Fibroblast of mammary gland (primary cell): Measurements from ENCODE around the gene DTNBP1.
"Not testable (repeated sequence)": the region's sequence is repeated elsewhere in the genome, so short reads cannot be mapped to it uniquely, and the experiment has no call there.

Source experiments
- DNase-seq: peaks from one replicate; pipeline ENCODE4 v3.0.0-alpha.2; 2010; ENCODE audit warnings: low read depth
- H3K4me3 ChIP-seq: 2 replicates; pipeline ENCODE4 v1.5.1; 2011; ENCODE audit warnings: low read depth, mild to moderate bottlenecking, low read length, moderate library complexity; ENCODE audit not compliant: control insufficient read depth
- CTCF ChIP-seq: conservative IDR thresholded peaks from 2 replicates; pipeline ENCODE4 v1.5.1; 2011; ENCODE audit warnings: low read depth, low read length, inconsistent platforms; ENCODE audit not compliant: control insufficient read depth, insufficient read depth

The DTNBP1 gene

GRCh38 chr6:15657290-15657689 is 5.5 kb downstream of the DTNBP1 start:
- no peak overlapping the region for H3K4me3 ChIP-seq
- no peak for DNase-seq
- no peak for TF ChIP-seq CTCF

- DNase-seq: no peak
- no peak for TF ChIP-seq CTCF
- H3K4me3 ChIP-seq: no peak overlapping the region
Measured at GRCh38 chr6:15656145-15656544, 6.7 kb downstream of the DTNBP1 start.

GRCh38 chr6:15654250-15654649 is 8.6 kb downstream of the DTNBP1 start:
- no peak for DNase-seq
- no peak overlapping the region for H3K4me3 ChIP-seq
- no peak for TF ChIP-seq CTCF

GRCh38 chr6:15653581-15653980 is 9.2 kb downstream of the DTNBP1 start:
- H3K4me3 ChIP-seq: no peak overlapping the region
- DNase-seq: no peak
- TF ChIP-seq CTCF: no peak

DNA sequence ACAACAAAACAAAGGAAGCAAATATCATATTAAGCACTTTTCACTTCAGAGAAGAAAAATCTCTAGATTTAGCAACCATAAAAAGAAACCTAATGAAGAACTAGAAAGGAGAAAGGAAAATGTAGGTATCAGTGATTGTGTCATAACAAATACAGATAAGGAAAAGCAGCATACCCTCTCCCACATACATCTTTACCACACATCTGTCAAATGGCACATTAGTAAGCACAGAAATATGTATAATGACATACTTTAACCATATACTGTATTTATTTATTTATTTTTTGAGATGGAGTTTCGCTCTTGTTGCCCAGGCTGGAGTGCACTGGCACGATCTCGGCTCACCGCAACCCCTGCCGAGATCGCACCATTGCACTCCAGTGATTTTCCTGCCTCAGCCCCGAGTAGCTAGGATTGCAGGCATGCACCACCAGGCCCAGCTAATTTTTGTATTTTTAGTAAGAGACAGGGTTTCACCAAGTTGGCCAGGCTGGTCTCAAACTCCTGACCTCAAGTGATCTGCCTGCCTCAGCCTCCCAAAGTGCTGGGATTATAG is 12.7 kb downstream of the DTNBP1 start:
- not testable (repeated sequence) for DNase-seq, H3K4me3 ChIP-seq

GRCh38 chr6:15644904-15645303 is 17.9 kb downstream of the DTNBP1 start:
- no peak overlapping the region for H3K4me3 ChIP-seq
- DNase-seq: no peak
- no peak for TF ChIP-seq CTCF

DNA sequence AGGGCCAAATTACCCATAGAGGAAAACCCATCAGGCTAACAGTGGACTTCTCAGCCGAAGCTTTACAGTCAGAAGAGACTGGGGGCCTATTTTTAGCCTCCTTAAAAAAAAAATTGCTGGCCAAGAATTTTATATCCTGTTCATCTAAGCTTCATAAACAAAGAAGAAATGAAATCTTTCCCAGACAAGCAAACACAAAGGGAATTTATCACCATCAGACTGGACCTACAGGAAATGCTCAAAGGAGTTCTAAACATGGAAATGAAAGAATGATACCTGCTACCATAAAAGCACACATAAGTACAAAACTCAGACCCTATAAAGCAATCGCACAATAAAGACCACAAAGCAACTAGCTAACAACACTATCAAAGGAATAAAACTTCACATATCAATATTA is 19.3 kb downstream of the DTNBP1 start:
- DNase-seq: no peak

More for the DNA sequence above, 19.3 kb downstream of the DTNBP1 start:
- no peak for TF ChIP-seq CTCF
- H3K4me3 ChIP-seq: no peak overlapping the region
